ENCODE results near the gene DLG4. TPM values are rescaled to one million over a fixed set of nuclear protein-coding genes. Genes with fewer than 3 reads are reported as not detected.
"Not testable (repeated sequence)": the region's sequence is repeated elsewhere in the genome, so short reads cannot be mapped to it uniquely, and the experiment has no call there.

DLG4 gene
- total RNA-seq, 1 donor from 2014 or later, result 16.0 TPM

DNA sequence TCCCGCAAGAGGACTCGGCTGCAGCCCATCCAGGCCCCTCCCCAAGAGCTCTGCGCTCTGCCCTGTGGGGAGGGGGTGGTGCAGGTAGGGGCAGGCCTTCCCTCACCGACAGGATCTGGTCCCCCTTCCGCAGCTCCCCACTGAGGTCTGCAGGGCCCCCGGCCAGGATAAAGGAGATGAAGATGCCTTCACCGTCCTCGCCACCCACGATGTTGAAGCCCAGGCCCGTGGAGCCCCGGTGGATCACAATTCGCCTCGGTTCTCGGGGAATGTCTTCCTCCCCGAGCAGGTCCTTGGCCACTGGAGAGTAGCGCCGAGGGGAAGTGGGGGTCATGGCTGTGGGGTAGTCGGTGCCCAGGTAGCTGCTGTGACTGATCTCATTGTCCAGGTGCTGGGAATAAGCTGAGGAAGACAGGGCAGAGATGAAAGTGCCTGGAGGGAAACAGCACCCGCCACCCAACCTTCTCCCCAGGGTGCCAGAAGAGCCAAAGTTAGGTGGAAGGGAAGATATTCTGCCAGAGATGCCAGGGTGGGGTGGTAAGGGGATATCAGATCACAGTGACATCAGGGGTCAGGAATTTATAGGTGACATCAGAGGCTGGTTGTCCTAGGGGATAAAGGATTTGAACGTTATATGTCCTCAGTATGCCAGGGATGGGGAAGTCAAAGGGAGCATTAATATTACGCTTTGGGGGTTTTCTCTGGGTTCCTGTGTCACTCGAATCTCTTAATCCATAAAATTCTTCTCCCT lies 22.8 kb downstream of the DLG4 start:
- no peak for DNase-seq (ENCODE audit: low spot score)
- intact Hi-C loops (cut with DNase I), result no loop called here

DNA sequence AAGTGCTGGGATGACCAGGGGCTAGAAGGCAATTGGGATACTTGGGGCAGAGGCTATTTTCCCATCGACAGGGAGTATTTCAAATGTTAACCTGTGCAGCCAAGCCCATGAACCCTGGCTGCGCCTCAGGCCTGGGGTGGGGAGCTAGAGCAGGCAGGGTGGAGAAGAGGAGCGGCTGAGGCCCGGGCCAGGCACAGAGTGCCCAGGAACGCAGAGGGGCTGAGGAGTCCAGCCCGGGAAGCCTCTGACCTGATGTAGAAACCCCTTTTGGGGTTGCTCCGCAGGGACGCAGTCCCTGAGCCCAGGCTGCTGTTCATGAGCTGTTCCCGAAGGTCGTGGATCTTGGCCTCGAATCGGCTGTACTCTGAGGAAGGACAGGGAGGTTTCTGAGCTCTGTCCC lies 23.7 kb downstream of the DLG4 start:
- intact Hi-C loops (cut with DNase I), result no loop called here
- DNase-seq (ENCODE audit: low spot score), result no peak

DNA sequence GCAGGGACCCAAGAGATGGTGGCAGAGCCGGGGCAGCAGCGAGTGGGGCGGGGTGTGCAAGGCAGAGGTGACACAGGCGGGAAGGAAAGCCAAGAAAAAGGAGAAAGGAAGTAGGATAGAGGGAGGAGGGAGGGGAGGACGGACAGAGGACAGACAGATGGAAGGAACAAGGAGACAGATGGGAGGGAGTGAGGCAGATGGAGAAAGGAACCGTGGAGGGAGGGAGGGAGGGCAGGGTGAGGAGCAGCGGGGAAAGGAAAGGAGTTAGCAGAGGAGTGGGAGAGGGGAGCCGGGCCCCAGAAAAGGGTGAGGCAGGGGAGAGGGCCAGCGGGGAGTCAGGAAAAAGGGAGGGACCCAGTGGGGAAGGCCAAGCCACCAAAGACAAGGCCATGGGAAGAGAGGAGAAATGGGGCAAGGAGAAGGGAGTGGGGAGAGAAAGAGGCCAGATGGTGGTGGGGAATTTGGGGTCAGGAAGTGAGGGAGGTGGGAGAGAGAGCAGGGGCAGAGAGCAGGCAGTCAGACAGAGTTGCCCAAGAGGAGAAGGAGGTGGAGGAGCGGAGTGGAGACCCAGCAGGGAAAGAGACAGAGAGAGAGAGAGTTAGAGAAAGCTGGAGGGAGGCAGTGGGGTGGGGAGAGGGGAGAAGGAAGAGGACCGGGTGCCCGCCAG lies 27.2 kb downstream of the DLG4 start:
- intact Hi-C loops (cut with DNase I), result no loop called here

DNA sequence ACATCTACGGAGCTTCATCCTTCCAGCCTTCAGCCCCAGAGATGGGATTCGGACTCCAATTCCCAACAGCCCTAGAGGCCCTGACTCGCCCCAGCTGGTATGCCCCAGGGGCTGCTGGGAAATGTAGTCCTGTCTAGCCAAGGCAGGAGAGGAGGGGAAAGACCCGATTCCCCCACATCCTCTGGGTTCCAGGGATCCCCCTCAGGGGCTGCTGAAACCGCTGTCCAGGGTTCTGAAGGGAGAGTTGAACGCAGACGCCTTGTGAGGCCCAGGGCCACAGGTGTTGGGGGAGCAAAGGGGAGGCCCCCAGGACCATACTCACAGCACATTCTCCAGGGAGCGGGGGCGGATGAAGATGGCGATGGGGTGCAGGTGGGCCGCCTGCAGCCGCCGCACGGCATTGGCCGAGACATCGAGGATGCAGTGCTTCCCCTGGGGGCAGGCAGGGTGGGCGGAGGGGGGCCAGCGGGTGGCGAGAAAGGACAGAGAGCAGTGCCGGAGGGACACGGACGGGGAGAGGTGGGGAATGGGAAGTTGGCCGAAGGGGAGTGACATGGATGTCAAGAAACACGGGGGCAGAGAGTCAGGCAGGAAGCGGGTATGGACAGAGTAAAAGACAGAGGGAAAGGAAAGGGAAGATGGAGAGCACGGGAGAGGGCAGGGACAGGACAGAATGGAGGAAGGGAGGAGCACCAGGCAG lies 27.9 kb downstream of the DLG4 start:
- no peak for DNase-seq (ENCODE audit: low spot score)
- intact Hi-C loops (cut with DNase I), result no loop called here

More for the DNA sequence above, 27.2 kb downstream of the DLG4 start:
- no peak for DNase-seq (ENCODE audit: low spot score)

DNA sequence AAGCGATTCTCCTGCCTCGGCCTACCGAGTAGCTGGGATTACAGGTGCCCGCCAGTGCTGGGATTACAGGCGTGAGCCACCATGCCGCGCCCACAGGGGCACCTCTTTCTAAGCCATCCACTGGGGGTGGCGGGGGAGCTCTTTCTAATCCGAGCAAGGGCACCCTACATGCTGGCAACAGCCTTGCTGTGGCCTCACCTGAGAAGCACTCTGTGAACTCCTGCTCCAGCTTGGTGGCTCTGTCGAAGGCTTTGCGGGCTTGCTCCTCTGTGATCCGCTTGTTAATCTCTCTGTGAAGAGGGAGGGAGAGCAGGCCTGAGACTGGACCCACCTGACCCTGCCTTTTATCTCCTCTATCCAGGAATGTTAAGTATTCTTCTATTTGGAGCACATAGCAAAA lies 28.6 kb downstream of the DLG4 start:
- no peak for DNase-seq (ENCODE audit: low spot score)
- intact Hi-C loops (cut with DNase I), result no loop called here

DNA sequence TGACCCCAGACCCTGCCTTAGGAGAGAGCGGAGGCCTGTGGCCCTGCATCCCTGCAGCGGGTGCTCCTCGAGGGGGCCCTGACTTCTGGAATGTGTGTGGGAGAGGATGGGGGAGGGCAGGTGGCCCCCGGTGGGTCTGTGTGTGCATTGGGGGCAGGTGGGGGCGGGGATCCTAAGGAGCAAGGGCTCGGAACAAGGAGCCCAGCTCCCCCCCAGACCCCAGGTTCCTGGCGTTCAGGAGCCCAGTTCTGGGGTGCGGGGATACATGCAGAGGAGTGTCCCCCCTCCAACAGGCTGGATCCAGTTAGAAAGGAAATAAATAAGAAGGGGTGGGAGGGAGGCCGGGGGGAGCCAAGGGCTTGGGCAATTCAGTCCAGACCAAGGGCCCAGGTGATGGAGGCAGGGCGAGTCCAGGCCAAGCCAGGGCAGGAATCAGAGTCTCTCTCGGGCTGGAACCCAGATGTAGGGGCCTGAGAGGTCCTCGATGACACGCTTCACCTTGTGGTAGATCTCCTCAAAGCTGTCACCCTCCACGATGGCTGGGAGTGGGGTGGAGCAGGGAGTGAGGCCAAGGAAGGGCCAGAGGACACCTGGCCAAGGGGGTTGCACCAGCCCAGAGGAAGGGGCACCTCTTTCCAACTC lies 29.2 kb downstream of the DLG4 start:
- no peak for DNase-seq (ENCODE audit: low spot score)
- intact Hi-C loops (cut with DNase I), result no loop called here

DNA sequence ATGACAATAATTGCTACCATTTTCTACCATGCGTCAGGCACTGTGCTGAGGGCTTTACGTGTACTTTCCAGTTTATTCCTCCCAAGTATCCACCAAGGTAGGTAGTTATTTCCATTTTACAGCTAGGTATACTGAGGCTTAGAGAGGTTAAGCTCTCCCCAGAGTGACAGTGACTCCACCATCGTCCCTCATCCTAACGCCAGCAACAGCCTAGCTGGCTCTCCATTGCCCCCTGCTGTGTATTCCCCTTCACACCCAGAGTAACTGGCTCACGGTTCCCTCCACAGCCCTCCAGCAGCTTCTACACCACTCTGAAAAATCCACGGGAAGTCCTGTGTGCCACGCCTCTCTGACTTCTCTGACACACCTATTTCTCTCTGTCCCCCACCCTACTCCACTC lies 33.4 kb downstream of the DLG4 start:
- intact Hi-C loops (cut with DNase I), result no loop called here
- DNase-seq (ENCODE audit: low spot score), result no peak

DNA sequence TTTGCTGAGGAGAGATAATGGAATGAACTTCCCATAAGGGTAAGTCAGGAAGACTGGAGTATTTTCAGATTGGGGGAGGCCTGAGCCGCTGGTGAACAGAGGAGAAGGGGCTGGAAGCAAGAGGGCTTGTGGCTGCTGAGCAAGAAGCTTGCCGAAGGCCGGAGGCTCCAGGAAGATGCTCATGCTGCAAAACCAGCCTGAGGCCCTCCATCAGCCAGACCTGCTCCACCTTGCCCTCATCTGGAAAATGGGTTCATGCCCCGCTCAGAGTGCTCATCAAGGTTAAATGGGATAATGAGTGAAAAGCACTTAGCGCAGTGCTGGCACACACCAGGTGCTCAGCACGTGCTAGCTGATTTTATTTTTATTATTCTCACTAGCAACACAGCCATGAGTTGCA lies 35.0 kb downstream of the DLG4 start:
- no peak for DNase-seq (ENCODE audit: low spot score)
- intact Hi-C loops (cut with DNase I), result no loop called here

DNA sequence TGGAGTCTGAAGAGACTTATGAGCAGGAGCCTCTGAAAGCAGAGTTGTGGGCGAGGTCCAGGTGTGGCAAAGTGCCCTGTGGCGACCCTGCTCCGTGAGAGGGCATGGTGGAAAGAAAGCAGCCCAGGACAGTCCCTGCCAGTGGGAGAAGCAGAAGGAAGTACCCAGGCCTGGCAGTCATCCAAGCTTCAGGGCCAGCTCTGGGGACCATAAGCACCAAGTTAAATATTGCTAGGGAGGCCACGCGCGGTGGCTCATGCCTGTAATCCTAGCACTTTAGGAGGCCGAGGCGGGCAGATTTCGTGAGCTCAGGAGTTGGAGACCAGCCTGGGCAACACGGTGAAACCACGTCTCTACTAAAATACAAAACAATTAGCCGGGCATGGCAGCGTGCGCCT lies 35.5 kb downstream of the DLG4 start:
- DNase-seq (ENCODE audit: low spot score), result no peak
- intact Hi-C loops (cut with DNase I), result no loop called here

DNA sequence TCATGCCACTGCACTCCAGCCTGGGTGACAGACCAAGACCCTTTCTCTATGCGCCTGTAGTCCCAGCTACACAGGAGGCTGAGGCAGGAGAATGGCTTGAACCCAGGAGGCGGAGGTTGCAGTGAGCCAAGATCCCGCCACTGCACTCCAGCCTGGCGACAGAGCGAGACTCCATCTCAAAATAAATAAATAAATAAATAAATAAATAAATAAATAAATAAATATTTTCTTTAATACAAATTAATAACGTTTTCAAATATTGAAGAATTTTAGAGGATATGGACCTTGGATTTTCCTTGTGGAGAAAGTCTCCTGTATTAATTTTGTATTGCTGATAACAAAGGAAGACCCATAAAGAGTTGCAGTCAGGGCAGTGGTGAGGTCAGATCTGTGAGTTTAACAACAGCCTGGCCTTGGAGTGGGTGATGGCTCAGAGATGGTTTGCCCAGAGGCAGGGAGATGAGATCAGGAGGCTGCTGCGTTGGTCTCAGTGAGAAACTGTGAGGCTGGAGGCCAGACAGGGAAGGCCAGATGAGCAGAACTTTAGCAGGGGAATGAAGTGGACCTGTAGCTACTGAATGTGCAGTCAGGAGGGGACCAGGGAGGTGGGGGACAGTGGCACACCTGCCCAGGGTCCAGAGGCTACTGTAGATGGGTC lies 36.1 kb downstream of the DLG4 start:
- DNase-seq (ENCODE audit: low spot score), result no peak
- intact Hi-C loops (cut with DNase I), result no loop called here

DNA sequence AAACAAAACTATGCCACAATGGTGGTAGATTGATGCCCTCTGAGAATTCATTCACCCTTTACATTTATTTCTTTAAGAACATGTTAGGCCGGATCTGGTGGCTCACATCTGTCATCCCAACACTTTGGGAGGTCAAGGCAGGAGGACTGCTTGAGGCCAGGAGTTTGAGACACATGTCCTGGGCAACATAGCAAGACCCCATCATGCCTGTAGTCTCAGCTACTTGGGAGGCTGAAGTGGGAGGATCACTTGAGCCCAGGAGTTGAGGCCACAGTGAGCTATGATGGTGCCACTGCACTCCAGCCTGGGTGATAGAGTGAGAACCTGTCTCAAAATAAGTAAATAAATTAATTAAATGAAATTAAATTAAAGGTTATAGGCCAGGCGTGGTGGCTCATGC lies 37.5 kb downstream of the DLG4 start:
- DNase-seq (ENCODE audit: low spot score); intact Hi-C loops (cut with DNase I): not testable (repeated sequence)

DNA sequence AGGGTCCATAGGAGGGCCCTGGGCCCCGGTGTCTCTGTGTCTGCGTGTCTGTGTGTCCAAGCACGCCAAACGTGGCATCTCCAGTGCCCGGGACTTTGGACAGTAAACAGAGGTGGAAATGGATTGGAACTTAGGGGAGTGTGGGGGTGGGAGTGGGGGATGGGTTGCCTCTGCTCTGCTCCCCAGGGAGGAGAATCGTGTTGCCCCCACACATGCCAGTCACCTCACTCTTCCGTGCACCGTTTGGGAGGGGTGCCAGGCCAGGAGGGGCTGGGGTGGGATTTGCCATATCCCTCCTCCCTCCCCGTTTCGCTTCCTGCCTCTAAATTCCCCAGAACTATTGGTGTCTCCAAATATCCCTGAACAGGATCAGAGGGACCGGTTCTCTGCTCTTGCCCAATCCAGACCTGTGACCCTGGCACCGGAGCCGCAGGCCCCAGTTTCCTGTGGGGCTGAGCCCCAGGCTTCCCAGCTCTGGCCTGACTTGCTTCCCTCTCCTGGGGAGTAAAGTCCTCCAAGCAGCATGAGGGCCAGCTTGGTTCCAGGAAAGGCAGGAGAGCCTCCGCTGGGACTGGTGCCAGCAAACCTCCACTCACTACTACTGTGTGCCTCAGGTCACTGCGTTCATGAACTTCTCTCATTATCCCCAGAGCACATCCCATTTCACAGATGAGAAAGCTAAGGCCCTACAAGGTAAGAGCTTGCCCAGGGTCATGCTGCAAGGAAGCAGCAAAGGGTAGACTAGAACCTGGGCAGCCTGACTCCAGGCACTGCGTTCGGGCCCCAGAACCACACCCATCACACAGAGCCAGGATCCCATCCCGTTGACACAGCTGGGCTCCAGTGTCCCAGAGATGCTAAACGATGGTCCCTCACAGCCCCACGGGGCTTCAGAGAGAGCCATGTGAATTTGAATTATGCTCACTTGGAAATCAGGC lies 40.0 kb downstream of the DLG4 start, which contains the start of gene ASGR1:
TSS of gene ASGR1 (minus strand) at position 54 of the 938 bp plus-strand sequence. CDS start 807 bp downstream, outside the sequence.
- intact Hi-C loops (cut with DNase I), result no loop called here
- DNase-seq (ENCODE audit: low spot score), result no peak

DNA sequence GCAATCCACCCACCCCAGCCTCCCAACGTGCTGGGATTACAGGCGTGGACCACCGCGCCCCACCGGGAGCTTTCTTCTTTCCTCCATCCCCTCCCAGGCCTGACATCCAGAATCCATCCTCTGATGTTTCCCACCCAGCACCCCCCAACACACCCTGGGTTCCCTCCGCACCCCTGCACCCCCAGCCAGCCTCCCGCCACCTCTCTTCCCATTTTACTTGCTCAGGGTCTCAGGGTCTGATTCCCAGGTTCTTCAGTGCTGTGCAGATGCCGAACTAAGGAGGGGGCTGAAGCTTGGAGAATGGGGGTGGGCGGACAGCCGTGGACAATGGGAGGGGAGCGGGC lies 40.7 kb downstream of the DLG4 start:
- intact Hi-C loops (cut with DNase I), result no loop called here
- DNase-seq (ENCODE audit: low spot score), result no peak

DNA sequence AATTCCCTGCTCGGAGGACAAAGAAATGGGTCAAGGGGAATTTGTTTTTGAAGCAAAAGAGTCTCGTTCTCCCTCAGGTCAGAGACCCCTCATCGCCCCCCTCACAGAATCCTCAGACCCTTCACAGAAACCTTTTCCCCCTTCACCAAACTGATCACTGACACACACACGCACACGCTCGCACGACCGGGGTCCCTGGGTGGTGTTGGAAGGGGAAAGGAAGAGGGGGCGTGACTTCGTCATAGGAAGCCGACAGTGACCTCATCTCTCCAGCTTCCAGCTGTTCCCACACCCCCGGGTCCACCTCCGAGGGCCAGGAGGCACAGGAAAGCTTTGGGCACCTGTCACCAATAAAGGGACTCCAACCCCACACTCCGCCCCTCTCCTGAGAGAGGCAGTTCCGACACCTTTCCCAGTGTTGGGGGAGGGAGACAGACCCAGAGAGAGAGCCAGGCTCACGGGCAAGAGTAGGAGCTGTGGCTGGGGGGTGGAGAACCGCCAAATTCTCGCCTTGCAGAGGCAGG lies 41.6 kb downstream of the DLG4 start:
- intact Hi-C loops (cut with DNase I), result loop anchor here (2.0 kb wide), 1 partner anchor 125 kb away; no protein-coding TSS in a partner anchor

DNA sequence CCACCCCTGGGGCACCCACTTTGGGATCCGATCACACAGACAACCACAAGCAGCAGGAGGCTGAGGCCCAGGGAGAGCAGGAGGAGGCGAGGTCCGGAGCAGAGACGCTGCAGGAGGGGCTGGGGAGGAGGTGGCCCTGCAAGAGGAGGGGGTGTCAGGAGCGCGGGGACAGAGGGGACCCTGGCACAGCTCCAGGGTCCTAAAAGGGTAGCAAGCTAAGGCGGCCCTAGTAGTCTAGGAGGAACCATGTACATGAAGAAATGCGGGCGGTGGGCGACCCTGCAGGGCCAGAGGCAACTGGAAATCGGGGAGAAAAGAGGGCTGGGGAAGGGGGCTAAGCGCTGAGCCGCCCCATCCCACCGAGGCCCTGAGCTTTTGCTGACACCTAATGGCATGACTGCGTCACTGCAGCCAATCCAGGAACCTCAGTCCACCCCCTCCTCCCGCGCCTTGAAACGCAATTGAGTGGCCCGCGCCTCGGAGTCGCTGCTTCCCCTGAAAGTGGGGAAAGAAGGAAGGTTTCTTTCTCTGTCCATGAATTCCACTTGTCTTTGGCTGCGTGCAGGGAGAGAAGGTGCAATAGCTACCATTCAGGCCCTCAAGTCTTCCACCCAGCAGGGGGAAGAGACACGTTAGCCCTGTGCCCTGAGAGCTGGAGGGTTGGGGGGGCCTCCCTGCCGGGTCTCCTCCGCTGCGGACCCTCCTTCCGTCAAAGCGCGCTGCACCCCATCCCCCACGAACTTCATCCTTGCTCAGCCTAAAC lies 42.3 kb downstream of the DLG4 start:
- peak; percentile 87 for DNase-seq (ENCODE audit: low spot score)
- intact Hi-C loops (cut with DNase I), result loop anchor here (2.0 kb wide), 1 partner anchor 125 kb away; no protein-coding TSS in a partner anchor

More for the DNA sequence above, 41.6 kb downstream of the DLG4 start:
- no peak for DNase-seq (ENCODE audit: low spot score)

DNA sequence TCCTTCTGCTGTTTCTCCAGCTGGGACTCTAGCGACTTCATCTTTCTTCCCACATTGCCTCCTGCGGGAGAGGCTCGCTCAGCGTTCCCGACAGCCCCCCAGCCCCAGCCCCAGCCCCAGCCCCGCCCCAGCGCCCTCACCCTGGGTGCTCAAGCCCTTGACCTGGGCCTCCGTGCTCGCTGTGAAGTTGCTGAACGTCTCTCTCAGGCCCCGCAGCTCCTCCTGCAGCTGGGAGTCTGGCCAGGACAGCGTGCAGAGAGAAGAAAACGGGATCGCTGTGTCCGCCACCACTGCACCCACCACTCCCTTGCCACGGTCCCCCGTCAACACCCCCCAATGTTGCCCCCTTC lies 42.8 kb downstream of the DLG4 start:
- no peak for DNase-seq (ENCODE audit: low spot score)
- intact Hi-C loops (cut with DNase I), result loop anchor here (2.0 kb wide), 1 partner anchor 124 kb away; no protein-coding TSS in a partner anchor

DNA sequence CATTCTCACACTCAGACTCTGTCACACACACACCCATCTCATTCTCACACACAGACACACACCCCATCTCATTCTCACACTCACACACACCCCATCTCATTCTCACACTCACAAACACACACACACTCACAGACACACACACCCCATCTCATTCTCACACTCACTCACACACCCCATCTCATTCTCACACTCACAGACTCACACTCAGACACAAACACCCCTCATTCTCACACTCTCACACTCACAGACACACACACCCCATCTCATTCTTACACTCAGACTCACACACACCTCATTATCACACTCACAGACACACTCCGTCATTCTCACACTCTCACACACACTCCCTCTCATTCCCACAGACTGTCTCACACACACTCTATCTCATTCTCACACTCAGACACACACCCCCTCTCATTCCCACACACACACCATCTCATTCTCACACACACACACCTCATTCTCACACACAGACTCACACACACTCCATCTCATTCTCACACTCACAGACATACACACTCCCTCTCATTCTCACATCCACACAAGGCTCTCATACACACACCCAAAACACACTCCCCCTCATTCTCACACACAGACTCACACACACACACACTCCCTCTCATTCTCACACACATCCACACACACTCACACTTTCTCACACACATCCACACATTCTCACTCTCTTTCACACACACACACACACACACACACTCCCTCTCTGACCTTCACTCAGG lies 43.4 kb downstream of the DLG4 start:
- DNase-seq (ENCODE audit: low spot score), result no peak
- intact Hi-C loops (cut with DNase I), result loop anchor here (2.0 kb wide), 1 partner anchor 123 kb away; no protein-coding TSS in a partner anchor
